ENCODE measurements around the gene NFIA. TPM values are rescaled to one million over a fixed set of nuclear protein-coding genes. Genes with fewer than 3 reads are reported as not detected.

NFIA gene
- total RNA-seq, 2 experiments from 2014 or later = 0.98 to 1.1 TPM

DNA sequence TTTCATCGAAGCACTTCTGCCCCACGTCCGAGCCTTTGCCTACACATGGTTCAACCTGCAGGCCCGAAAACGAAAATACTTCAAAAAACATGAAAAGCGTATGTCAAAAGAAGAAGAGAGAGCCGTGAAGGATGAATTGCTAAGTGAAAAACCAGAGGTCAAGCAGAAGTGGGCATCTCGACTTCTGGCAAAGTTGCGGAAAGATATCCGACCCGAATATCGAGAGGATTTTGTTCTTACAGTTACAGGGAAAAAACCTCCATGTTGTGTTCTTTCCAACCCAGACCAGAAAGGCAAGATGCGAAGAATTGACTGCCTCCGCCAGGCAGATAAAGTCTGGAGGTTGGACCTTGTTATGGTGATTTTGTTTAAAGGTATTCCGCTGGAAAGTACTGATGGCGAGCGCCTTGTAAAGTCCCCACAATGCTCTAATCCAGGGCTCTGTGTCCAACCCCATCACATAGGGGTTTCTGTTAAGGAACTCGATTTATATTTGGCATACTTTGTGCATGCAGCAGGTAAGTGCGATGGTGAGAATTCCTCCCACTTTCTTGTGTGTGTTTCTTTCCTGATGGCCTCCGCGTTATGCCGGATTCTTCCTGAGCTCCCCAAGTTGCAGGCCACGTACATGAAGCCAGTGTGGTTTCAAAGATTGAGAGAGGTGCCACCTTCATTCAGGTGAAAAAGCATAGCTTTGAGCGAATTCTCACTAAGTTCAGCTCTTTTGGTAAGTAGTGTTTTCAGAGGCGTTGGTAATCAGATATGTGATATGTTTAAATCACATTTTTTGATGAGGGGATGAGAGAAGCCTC lies 6.0 kb downstream of the NFIA start:
- DNase-seq = no peak
- Mint-ChIP-seq H3K27ac (no peak overlapping the region), H3K9me3 (no peaks in the 10 kb centered on the region), H3K27me3 (ENCODE audit: low read depth) (peaks cover 10% of the 10 kb centered on the region), H3K36me3 (ENCODE audit: low read depth) (peaks cover 4% of the 10 kb centered on the region), H3K4me1 (ENCODE audit: low read depth) (peaks cover 4% of the 10 kb centered on the region), H3K4me3 (no peak overlapping the region)
- intact Hi-C loops (cut with micrococcal nuclease) = no loop called here
- CTCF ChIA-PET = no interaction called here

DNA sequence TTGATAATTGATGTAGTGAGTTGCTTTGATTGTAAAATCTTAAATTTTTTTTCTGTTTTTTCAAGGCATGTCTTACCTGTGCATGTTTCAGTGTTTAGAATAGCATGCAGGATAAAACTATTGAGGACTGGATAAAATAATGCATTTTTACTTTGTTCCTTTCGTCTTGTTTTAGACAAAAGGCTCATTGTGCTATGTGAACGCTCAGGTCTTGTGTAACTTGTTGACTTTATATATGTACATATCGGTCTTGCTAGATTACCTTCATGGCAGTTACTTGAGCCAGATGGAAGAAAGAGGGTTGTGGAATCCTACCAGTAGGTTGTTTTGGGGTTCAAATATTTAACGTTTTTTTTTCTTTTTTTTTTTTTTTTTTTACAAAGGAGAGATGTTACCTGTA lies 7.0 kb downstream of the NFIA start:
- H3K4me1 Mint-ChIP-seq (ENCODE audit: low read depth) = no peaks in the 10 kb centered on the region
- H3K4me3 Mint-ChIP-seq = no peak overlapping the region
- intact Hi-C loops (cut with micrococcal nuclease) = no loop called here
- H3K36me3 Mint-ChIP-seq (ENCODE audit: low read depth) = peaks cover 4% of the 10 kb centered on the region
- no peaks in the 10 kb centered on the region for H3K9me3 Mint-ChIP-seq
- H3K27ac Mint-ChIP-seq = no peak overlapping the region
- CTCF ChIA-PET = no interaction called here
- DNase-seq = no peak
- H3K27me3 Mint-ChIP-seq (ENCODE audit: low read depth) = peaks cover 3% of the 10 kb centered on the region

DNA sequence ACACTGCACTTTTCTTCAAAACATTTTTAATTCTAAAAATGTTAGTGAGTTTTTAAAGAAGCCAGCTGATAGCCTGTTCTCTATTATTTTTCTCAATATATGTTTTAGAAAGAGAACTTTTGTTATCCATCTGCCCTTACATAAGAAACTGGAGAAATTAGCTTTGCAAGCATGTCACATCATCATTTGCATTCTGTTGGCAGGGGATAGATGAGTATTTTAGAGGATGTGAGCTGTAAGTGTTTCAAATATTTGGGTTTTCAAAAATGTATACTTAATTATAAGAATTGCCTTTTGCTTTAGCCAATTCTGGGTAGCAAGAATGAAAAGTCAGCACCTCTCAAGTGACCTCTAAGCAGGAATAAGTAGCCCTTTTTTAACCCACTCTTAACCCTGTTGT lies 7.4 kb downstream of the NFIA start:
- Mint-ChIP-seq H3K36me3 (ENCODE audit: low read depth) (peaks cover 4% of the 10 kb centered on the region), H3K9me3 (no peaks in the 10 kb centered on the region), H3K4me1 (ENCODE audit: low read depth) (no peaks in the 10 kb centered on the region), H3K27ac (no peak overlapping the region), H3K27me3 (ENCODE audit: low read depth) (no peaks in the 10 kb centered on the region), H3K4me3 (no peak overlapping the region)
- CTCF ChIA-PET = no interaction called here
- intact Hi-C loops (cut with micrococcal nuclease) = no loop called here
- no peak for DNase-seq

DNA sequence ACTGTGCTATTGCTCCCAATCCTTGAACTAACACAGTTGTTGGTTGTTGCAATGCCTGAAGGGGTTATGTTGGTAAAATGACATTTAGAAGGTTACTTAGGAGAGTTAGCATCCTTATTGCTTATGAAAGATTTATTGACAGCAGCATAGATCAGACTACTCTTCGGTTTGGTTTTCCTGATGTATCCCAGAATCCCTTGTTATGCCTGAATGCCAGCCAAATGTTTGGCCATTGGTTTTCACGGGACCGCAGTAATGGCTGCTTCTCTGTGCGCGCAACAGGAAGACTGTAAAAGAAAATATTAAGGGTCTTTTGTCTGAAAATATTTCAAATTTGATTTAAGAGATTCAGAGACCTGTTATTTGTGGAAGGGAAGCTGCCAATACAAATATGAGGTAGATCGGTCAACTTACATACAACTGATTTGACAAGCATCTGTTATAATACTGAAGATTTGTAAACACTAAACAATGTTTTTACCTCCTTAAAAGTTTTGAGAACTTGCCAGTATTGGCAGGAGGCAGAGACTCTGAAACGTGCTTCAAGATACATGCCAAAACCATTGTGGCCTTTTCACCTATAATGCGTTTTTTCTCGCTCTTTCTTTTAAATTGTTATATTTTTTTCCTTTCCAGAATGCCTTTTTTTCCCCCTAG lies 8.3 kb downstream of the NFIA start:
- H3K4me3 Mint-ChIP-seq = no peak overlapping the region
- H3K4me1 Mint-ChIP-seq (ENCODE audit: low read depth) = no peaks in the 10 kb centered on the region
- intact Hi-C loops (cut with micrococcal nuclease) = no loop called here
- no peaks in the 10 kb centered on the region for H3K27me3 Mint-ChIP-seq (ENCODE audit: low read depth)
- no peak overlapping the region for H3K27ac Mint-ChIP-seq
- peaks cover 4% of the 10 kb centered on the region for H3K36me3 Mint-ChIP-seq (ENCODE audit: low read depth)
- CTCF ChIA-PET = no interaction called here
- H3K9me3 Mint-ChIP-seq = no peaks in the 10 kb centered on the region
- no peak for DNase-seq

DNA sequence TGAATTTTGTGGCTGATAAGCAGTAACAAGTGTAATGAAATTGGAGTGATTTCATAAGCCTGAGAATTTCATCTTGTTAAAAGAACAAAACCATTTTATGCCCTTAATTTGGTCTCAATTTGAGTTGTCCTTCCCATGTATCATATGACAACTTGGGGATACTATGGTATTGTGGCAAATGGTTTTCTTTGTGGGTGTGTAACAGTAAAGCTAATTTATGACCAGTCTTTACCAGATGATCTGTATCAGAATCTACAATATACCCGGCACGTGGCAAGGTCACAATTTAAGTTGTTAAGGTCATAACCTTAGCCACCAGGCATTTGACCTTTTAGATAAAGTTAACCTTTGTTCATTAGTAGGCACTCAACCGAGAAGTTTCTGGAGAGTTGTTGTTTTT lies 9.1 kb downstream of the NFIA start:
- no peak for DNase-seq
- Mint-ChIP-seq H3K27me3 (ENCODE audit: low read depth) (no peaks in the 10 kb centered on the region), H3K4me1 (ENCODE audit: low read depth) (no peaks in the 10 kb centered on the region), H3K4me3 (no peak overlapping the region), H3K36me3 (ENCODE audit: low read depth) (peaks cover 4% of the 10 kb centered on the region), H3K27ac (no peak overlapping the region), H3K9me3 (no peaks in the 10 kb centered on the region)
- intact Hi-C loops (cut with micrococcal nuclease) = no loop called here
- CTCF ChIA-PET = interaction anchor here (0.5 to 1.4 kb wide), 2 partner anchors 9 to 24 kb away, joined by 4 to 5 read pairs; partner anchors contain the start of gene NFIA

DNA sequence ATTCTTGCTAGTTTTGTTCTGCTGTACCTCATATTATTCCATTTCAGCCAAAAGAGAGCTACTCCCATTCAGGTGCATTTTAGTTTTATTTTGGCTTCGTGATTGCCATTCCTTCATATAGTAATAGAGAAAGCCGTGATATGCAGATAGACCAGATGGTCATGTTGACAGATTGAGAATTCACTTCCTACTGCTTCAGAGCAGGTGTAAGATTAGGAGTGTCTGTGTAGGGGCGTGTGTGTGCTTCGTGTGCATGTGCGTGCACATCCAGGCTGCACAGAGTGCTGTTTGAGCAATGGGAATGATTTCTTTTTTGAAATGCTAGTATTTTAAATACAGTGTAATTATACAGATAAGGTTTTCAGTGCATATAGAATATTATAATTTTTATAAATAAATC lies 10.3 kb downstream of the NFIA start:
- peaks cover 4% of the 10 kb centered on the region for H3K36me3 Mint-ChIP-seq (ENCODE audit: low read depth)
- no peaks in the 10 kb centered on the region for H3K27me3 Mint-ChIP-seq (ENCODE audit: low read depth)
- intact Hi-C loops (cut with micrococcal nuclease) = loop anchor here (1.0 kb wide), 1 partner anchor 7 kb away; no protein-coding TSS in a partner anchor
- no peaks in the 10 kb centered on the region for H3K4me1 Mint-ChIP-seq (ENCODE audit: low read depth)
- H3K4me3 Mint-ChIP-seq = no peak overlapping the region
- CTCF ChIA-PET = interaction anchor here (1.4 kb wide), 1 partner anchor 25 kb away, joined by 5 read pairs; no protein-coding TSS in a partner anchor
- DNase-seq = no peak
- H3K27ac Mint-ChIP-seq = no peak overlapping the region
- H3K9me3 Mint-ChIP-seq = no peaks in the 10 kb centered on the region

DNA sequence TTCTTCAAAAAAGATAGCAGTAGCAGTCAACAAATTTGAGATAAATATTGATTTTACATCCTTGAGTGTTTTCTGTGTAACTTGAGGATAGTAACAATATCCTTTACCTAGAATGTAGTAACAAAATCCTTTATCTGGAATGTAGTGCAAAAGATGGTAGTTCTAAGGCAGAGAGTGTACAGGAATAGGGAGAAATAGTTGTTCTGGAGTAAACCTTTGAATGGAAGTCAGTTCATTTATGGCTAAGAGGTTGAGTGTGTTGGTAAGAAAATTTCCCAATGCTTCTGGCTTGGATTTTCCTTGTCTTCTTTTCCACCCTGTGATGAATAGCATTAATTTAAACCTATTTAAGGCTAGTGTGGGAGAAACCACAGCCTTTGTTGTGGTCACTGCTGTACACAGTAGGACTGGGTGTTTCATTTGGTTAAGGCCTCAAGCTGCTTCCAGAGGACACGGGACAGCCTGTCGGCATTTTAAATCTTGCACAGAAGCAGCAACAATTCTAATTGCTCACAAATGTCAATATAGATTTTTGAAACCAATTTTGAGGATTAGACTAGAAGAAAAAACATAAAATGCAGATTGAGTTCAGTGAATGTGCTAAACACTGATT lies 11.3 kb downstream of the NFIA start:
- CTCF ChIA-PET = no interaction called here
- no peak for DNase-seq
- H3K27ac Mint-ChIP-seq = no peak overlapping the region
- peaks cover 1% of the 10 kb centered on the region for H3K36me3 Mint-ChIP-seq (ENCODE audit: low read depth)
- H3K9me3 Mint-ChIP-seq = no peaks in the 10 kb centered on the region
- no peak overlapping the region for H3K4me3 Mint-ChIP-seq
- intact Hi-C loops (cut with micrococcal nuclease) = loop anchor here (1.0 kb wide), 1 partner anchor 8 kb away; no protein-coding TSS in a partner anchor
- no peaks in the 10 kb centered on the region for H3K4me1 Mint-ChIP-seq (ENCODE audit: low read depth)
- H3K27me3 Mint-ChIP-seq (ENCODE audit: low read depth) = no peaks in the 10 kb centered on the region

DNA sequence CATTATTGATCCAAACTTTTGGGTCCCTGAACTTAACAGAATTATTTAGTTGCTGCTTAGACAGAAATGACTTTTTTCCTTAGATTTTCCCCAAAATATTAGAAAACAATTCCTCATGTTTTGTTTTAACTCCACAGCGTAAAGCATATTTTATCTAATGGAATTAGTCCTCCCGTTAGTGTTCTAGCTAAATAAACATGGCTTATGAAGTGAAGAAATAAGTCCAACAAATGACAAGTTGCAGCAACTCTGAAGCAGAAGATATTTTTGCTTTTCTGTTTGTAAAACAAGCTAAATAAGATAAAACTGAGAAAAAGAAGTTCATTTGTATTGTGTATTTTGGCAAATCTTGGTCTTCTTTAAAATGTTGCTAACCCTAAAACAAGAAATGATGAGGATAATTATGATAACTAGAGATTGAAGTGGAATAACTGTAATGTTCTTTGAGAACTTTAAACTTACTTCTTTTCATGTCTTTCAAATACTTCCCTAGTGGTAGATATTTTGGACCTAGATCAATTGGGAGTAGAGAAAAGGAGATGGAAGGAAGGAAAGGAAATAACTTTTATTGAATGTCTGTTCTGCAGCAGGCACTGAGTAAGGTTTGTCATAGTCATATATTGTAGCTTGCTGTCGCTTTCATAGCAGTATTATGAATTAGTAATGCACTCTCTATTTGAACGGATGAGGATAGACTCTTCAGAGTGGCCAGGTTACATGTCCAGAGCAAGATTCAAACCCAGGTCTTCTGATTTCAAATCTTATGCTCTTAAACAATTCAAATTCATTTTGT lies 12.5 kb downstream of the NFIA start:
- H3K27ac Mint-ChIP-seq = no peak overlapping the region
- CTCF ChIA-PET = interaction anchor here (0.6 to 0.8 kb wide), 2 partner anchors 36 to 235 kb away, joined by 3 read pairs; no protein-coding TSS in a partner anchor
- H3K9me3 Mint-ChIP-seq = no peaks in the 10 kb centered on the region
- no peak overlapping the region for H3K4me3 Mint-ChIP-seq
- DNase-seq = no peak
- H3K4me1 Mint-ChIP-seq (ENCODE audit: low read depth) = peaks cover 7% of the 10 kb centered on the region
- no peaks in the 10 kb centered on the region for H3K36me3 Mint-ChIP-seq (ENCODE audit: low read depth)
- intact Hi-C loops (cut with micrococcal nuclease) = no loop called here
- H3K27me3 Mint-ChIP-seq (ENCODE audit: low read depth) = no peaks in the 10 kb centered on the region

DNA sequence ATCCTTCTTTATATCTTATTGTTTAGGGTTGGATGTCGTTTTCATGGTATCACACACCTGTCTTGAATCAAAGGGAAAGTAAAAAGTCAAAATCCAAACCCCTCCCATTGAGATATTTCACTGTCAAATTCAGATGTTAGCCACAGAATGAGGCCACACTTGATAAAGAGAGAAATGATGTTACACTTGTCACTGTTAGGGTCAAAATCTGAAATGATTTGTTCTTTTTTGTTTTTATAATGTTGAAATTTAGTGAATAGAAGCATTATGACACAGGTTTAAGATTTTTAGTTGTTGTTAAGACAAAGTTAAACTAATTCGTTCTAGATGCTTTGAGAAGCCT lies 13.1 kb downstream of the NFIA start:
- no peaks in the 10 kb centered on the region for H3K9me3 Mint-ChIP-seq
- intact Hi-C loops (cut with micrococcal nuclease) = no loop called here

DNA sequence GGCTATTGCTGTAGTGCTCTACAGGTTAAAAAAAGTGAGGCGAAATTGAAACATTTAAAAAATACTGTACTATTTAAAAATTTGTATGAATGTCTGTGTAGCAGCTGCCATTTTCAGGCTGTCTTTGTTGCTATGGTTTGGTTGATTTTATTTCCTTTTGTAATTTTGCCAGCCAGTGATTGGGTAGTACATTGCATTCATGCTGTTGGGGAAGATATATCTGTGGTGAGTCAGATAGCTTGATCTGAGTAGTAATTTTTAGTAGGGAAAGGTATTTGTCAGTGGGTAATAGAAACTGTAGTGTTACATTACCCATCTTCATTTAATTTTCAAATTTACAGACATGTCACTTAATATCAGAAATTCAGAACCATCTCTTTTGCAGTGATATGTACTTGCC lies 15.0 kb downstream of the NFIA start:
- CTCF ChIA-PET = interaction anchor here (0.8 to 1.0 kb wide), 2 partner anchors 33 to 237 kb away, joined by 3 read pairs; no protein-coding TSS in a partner anchor
- no peaks in the 10 kb centered on the region for H3K36me3 Mint-ChIP-seq (ENCODE audit: low read depth)
- peaks cover 8% of the 10 kb centered on the region for H3K4me1 Mint-ChIP-seq (ENCODE audit: low read depth)
- no peaks in the 10 kb centered on the region for H3K27me3 Mint-ChIP-seq (ENCODE audit: low read depth)
- no peak for DNase-seq
- no peaks in the 10 kb centered on the region for H3K9me3 Mint-ChIP-seq
- H3K4me3 Mint-ChIP-seq = no peak overlapping the region
- intact Hi-C loops (cut with micrococcal nuclease) = no loop called here
- H3K27ac Mint-ChIP-seq = no peak overlapping the region

More for the DNA sequence above, 13.1 kb downstream of the NFIA start:
- H3K36me3 Mint-ChIP-seq (ENCODE audit: low read depth) = no peaks in the 10 kb centered on the region
- no peaks in the 10 kb centered on the region for H3K27me3 Mint-ChIP-seq (ENCODE audit: low read depth)
- CTCF ChIA-PET = no interaction called here
- no peak for DNase-seq
- peaks cover 8% of the 10 kb centered on the region for H3K4me1 Mint-ChIP-seq (ENCODE audit: low read depth)
- H3K27ac Mint-ChIP-seq = no peak overlapping the region
- no peak overlapping the region for H3K4me3 Mint-ChIP-seq

DNA sequence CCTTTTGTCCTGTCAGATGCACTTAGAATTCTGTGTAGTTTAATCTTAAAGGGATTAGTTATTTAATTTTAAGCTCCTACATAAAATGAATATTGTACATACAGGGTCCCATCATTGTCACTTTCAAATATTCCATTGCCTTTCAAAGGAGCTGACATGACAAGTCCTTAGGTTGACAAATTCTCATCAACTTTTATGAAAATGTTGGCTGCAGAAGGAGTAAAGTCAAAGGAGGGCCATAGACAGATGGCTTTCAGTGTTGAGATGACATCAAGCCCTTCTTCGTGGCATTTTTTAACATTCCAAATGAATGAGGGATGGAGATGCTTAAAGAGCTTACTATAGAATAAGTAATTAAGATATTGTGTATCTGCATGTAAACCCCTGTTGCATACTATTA lies 15.4 kb downstream of the NFIA start:
- no peak overlapping the region for H3K4me3 Mint-ChIP-seq
- H3K36me3 Mint-ChIP-seq (ENCODE audit: low read depth) = no peaks in the 10 kb centered on the region
- H3K9me3 Mint-ChIP-seq = no peaks in the 10 kb centered on the region
- CTCF ChIA-PET = interaction anchor here (0.8 to 1.0 kb wide), 2 partner anchors 33 to 238 kb away, joined by 3 read pairs; no protein-coding TSS in a partner anchor
- no peak for DNase-seq
- no peaks in the 10 kb centered on the region for H3K27me3 Mint-ChIP-seq (ENCODE audit: low read depth)
- H3K4me1 Mint-ChIP-seq (ENCODE audit: low read depth) = peaks cover 8% of the 10 kb centered on the region
- intact Hi-C loops (cut with micrococcal nuclease) = no loop called here
- H3K27ac Mint-ChIP-seq = no peak overlapping the region

DNA sequence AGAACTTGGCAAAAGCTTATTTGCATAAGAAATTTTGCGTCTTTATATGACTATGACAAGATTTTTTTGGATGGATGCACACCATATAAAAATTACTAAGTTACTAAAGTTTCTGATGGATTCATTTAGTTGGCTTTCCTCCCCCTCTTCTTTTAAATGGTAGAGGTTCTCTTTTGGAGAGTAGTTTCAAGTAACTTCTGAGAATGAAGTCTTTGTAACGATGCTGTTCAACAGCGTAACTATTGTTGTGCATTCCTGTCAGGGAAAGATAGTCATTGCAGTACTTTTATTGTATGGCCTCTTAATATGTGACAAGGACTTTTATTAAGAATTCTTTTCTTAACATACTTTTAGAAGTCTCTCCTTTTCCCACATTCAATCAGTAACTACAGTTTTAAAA lies 16.0 kb downstream of the NFIA start:
- no peaks in the 10 kb centered on the region for H3K9me3 Mint-ChIP-seq
- no peaks in the 10 kb centered on the region for H3K36me3 Mint-ChIP-seq (ENCODE audit: low read depth)
- no peaks in the 10 kb centered on the region for H3K27me3 Mint-ChIP-seq (ENCODE audit: low read depth)
- intact Hi-C loops (cut with micrococcal nuclease) = no loop called here
- peaks cover 8% of the 10 kb centered on the region for H3K4me1 Mint-ChIP-seq (ENCODE audit: low read depth)
- CTCF ChIA-PET = no interaction called here
- no peak overlapping the region for H3K4me3 Mint-ChIP-seq
- H3K27ac Mint-ChIP-seq = no peak overlapping the region
- no peak for DNase-seq
